GM23338 (cell line): ENCODE data around the gene DECR2.

Source experiments
- CREB1 ChIP-seq: fragments of 250-450 bp; sonication (Bioruptor Pico); IDR thresholded peaks from 2 replicates; pipeline ENCODE4 v1.5.0; 2020; ENCODE audit warnings: low read depth, mild to moderate bottlenecking, moderate library complexity
- EZH2 ChIP-seq: fragments of 200-600 bp; sonication (generic); IDR thresholded peaks from one replicate; pipeline ENCODE4 v1.8.0; 2017; ENCODE audit warnings: antibody characterized with exemption, mild to moderate bottlenecking, low read depth; ENCODE audit not compliant: unreplicated experiment
- EZH2phosphoT487 ChIP-seq: fragments of 200-600 bp; sonication (generic); IDR thresholded peaks from one replicate; pipeline ENCODE4 v1.8.1; 2018; ENCODE audit warnings: antibody characterized with exemption; ENCODE audit not compliant: unreplicated experiment
- POLR2AphosphoS5 ChIP-seq: IDR thresholded peaks from 2 replicates; pipeline ENCODE4 v1.6.1; 2016; ENCODE audit warnings: antibody characterized with exemption, low read depth
- STAT1 ChIP-seq: IDR thresholded peaks from one replicate; pipeline ENCODE4 v1.6.1; 2016; ENCODE audit warnings: antibody characterized with exemption; ENCODE audit not compliant: unreplicated experiment
- ZNF114 ChIP-seq: fragments of 250-450 bp; sonication (Bioruptor Pico); IDR thresholded peaks from 2 replicates; pipeline ENCODE4 v1.5.0; 2020; ENCODE audit warnings: mild to moderate bottlenecking, moderate library complexity
- TF ChIP-seq, protein P1 (sequence below): IDR thresholded peaks from one replicate; pipeline ENCODE4 v1.6.1; 2018; ENCODE audit warnings: antibody characterized with exemption; ENCODE audit not compliant: unreplicated experiment
- TF ChIP-seq, protein P2 (sequence below), 2 experiments: fragments of 200-600 bp in 1 of 2; sonication (generic) in 1 of 2; conservative IDR thresholded peaks; 2 replicates each; pipeline versions ENCODE4 v1.5.1 to v1.6.1; 2016 to 2017; ENCODE audit warnings: antibody characterized with exemption in 2 of 2, low read depth in 2 of 2, mild to moderate bottlenecking in 2 of 2, moderate library complexity in 1 of 2

DNA sequence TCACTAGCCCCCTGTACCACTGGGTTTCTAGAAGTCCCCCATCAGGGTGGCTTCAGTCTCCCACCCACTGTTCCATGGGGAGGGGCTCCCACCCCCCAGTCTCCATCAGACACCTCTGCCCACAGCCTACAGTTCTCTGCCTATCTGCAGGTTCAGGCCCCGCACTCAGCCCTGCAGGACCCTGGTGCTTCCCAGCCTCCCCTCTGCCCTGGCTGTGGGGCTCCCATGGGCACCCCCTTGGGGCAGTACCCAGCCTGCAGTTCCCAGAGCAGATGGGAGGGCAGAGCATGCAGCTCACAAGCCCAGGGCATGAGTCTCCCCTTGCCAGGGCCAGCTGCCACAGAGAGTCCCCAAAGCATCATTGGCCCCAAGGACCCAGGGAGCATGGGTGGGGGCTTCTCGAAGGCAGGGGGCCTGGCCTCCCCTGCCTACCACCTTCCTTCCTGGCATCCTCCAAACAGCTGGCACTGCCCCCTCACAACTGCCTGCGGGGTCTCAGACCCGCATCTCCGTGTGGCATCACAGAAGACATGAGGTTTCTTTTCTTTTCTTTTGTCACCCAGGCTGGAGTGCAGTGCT, 28.6 kb upstream of the DECR2 start:
- TF ChIP-seq, protein P1, sequence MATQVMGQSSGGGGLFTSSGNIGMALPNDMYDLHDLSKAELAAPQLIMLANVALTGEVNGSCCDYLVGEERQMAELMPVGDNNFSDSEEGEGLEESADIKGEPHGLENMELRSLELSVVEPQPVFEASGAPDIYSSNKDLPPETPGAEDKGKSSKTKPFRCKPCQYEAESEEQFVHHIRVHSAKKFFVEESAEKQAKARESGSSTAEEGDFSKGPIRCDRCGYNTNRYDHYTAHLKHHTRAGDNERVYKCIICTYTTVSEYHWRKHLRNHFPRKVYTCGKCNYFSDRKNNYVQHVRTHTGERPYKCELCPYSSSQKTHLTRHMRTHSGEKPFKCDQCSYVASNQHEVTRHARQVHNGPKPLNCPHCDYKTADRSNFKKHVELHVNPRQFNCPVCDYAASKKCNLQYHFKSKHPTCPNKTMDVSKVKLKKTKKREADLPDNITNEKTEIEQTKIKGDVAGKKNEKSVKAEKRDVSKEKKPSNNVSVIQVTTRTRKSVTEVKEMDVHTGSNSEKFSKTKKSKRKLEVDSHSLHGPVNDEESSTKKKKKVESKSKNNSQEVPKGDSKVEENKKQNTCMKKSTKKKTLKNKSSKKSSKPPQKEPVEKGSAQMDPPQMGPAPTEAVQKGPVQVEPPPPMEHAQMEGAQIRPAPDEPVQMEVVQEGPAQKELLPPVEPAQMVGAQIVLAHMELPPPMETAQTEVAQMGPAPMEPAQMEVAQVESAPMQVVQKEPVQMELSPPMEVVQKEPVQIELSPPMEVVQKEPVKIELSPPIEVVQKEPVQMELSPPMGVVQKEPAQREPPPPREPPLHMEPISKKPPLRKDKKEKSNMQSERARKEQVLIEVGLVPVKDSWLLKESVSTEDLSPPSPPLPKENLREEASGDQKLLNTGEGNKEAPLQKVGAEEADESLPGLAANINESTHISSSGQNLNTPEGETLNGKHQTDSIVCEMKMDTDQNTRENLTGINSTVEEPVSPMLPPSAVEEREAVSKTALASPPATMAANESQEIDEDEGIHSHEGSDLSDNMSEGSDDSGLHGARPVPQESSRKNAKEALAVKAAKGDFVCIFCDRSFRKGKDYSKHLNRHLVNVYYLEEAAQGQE = no peak
- TF ChIP-seq EZH2phosphoT487 (no peak), STAT1 (no peak), ZNF114 (CRISPR knock-in tag) (no peak), CREB1 (CRISPR knock-in tag) (no peak), EZH2 (no peak), POLR2AphosphoS5 (no peak)
- TF ChIP-seq, protein P2, sequence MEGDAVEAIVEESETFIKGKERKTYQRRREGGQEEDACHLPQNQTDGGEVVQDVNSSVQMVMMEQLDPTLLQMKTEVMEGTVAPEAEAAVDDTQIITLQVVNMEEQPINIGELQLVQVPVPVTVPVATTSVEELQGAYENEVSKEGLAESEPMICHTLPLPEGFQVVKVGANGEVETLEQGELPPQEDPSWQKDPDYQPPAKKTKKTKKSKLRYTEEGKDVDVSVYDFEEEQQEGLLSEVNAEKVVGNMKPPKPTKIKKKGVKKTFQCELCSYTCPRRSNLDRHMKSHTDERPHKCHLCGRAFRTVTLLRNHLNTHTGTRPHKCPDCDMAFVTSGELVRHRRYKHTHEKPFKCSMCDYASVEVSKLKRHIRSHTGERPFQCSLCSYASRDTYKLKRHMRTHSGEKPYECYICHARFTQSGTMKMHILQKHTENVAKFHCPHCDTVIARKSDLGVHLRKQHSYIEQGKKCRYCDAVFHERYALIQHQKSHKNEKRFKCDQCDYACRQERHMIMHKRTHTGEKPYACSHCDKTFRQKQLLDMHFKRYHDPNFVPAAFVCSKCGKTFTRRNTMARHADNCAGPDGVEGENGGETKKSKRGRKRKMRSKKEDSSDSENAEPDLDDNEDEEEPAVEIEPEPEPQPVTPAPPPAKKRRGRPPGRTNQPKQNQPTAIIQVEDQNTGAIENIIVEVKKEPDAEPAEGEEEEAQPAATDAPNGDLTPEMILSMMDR (conservative IDR thresholded peaks at IDR 0.05; ENCODE audit: low read depth in 2 of 2) = no peak
